Neural cell (in vitro differentiated cells): Measurements from ENCODE around the gene LDLRAD4.

ENCODE experiments used
- EP300 ChIP-seq: fragments of 450-650 bp; conservative IDR thresholded peaks from 2 replicates; pipeline ENCODE4 v1.6.1; 2014; ENCODE audit warnings: antibody characterized with exemption, mild to moderate bottlenecking, moderate library complexity; ENCODE audit not compliant: poor library complexity, severe bottlenecking
- MXI1 ChIP-seq: fragments of 450-650 bp; conservative IDR thresholded peaks from 2 replicates; pipeline ENCODE4 v1.6.1; 2014; ENCODE audit warnings: antibody characterized with exemption, mild to moderate bottlenecking; ENCODE audit not compliant: poor library complexity, severe bottlenecking
- TAF1 ChIP-seq: IDR thresholded peaks from 2 replicates; pipeline ENCODE4 v1.6.1; 2012; ENCODE audit warnings: low read depth
- TF ChIP-seq, protein P1 (sequence below): fragments of 450-650 bp; IDR thresholded peaks from 2 replicates; pipeline ENCODE4 v1.5.1; 2014; ENCODE audit warnings: antibody characterized with exemption, mild to moderate bottlenecking, moderate library complexity; ENCODE audit not compliant: poor library complexity, severe bottlenecking

DNA sequence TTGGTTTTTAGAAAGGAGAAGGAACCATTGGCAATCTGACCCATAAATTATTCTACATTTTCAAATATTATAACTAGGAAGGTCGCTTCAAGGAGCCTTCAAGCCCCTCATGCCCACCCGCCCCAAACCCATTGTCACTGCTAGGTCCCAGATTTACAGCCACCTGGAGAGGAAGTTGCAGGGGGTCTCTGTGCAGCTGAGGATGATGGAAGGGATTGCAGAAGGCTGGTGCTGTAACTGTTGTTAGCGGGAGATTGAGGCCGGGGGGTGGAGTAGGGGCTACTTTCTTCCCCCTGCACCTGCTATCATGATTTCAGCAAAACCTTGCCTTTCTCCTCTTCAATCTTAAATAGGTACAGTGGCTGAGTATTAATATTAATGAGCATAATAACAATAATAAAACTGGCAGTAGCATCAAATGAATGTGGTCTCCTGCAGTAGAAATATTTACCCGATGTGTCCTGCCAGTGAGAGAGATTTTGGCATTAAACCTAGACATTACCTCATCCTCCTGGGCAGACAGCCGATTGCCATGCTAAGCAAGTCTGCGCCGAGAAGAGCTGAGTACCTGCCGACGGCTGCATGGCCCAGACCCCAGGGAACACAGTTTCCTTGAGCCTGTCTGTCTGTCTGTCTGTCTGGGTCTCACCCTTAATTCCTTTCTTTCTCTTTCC lies 282.4 kb downstream of the LDLRAD4 start:
- TF ChIP-seq, protein P1, sequence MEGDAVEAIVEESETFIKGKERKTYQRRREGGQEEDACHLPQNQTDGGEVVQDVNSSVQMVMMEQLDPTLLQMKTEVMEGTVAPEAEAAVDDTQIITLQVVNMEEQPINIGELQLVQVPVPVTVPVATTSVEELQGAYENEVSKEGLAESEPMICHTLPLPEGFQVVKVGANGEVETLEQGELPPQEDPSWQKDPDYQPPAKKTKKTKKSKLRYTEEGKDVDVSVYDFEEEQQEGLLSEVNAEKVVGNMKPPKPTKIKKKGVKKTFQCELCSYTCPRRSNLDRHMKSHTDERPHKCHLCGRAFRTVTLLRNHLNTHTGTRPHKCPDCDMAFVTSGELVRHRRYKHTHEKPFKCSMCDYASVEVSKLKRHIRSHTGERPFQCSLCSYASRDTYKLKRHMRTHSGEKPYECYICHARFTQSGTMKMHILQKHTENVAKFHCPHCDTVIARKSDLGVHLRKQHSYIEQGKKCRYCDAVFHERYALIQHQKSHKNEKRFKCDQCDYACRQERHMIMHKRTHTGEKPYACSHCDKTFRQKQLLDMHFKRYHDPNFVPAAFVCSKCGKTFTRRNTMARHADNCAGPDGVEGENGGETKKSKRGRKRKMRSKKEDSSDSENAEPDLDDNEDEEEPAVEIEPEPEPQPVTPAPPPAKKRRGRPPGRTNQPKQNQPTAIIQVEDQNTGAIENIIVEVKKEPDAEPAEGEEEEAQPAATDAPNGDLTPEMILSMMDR, result no peak
- TF ChIP-seq EP300, result no peak
- no peak for TF ChIP-seq MXI1
- no peak for TF ChIP-seq TAF1
